Measurements from ENCODE around the gene PLEKHG3.
A peak's percentile ranks its signal among the peaks of the same experiment; 100 is the strongest.

The PLEKHG3 gene

DNA sequence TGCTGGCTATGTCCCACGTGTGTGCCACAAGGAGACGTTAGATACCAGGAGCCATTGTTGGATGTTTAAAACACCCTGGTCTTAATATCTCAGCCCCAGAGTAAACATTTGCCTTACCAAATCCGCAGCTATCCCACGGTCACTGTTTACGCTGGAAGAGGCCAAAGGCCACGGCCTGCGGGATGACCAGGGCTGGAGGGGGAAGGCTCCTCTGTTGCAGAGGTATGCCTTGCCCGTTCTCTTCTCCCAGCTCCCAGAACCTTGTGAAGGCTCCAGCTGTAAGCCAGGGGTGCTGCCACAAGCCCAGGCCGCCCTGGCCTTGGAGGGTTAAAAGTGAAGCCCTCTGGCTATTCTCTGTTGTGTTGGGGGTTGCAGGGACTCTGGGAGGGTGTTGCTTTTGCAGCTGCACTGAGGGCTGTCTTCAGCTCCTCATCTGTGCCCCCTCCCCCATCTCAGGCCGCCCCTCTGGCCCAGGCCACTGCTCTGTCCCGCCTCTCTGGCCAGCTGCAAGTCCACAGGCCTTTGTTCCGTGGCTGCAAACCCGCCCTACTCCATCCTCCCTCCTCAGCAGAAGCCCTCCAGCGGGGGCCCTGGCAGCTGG, 2.5 kb downstream of the PLEKHG3 start:
- Mint-ChIP-seq H3K4me3 (peak overlapping the region; percentile 88), H3K27me3 (ENCODE audit: low read depth, poor library complexity) (peaks cover 6% of the 10 kb centered on the region), H3K36me3 (ENCODE audit: low read depth) (peaks cover 28% of the 10 kb centered on the region), H3K4me1 (peaks cover 74% of the 10 kb centered on the region), H3K9me3 (peaks cover 4% of the 10 kb centered on the region), H3K27ac (peak overlapping the region; percentile 94)
- TF ChIP-seq, protein P1, sequence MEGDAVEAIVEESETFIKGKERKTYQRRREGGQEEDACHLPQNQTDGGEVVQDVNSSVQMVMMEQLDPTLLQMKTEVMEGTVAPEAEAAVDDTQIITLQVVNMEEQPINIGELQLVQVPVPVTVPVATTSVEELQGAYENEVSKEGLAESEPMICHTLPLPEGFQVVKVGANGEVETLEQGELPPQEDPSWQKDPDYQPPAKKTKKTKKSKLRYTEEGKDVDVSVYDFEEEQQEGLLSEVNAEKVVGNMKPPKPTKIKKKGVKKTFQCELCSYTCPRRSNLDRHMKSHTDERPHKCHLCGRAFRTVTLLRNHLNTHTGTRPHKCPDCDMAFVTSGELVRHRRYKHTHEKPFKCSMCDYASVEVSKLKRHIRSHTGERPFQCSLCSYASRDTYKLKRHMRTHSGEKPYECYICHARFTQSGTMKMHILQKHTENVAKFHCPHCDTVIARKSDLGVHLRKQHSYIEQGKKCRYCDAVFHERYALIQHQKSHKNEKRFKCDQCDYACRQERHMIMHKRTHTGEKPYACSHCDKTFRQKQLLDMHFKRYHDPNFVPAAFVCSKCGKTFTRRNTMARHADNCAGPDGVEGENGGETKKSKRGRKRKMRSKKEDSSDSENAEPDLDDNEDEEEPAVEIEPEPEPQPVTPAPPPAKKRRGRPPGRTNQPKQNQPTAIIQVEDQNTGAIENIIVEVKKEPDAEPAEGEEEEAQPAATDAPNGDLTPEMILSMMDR (IDR thresholded peaks at IDR 0.05) = no peak
- DNase-seq = peak; percentile 69

- Mint-ChIP-seq H3K9me3 (peaks cover 14% of the 10 kb centered on the region), H3K36me3 (ENCODE audit: low read depth) (peaks cover 37% of the 10 kb centered on the region), H3K4me3 (peak overlapping the region; percentile 88), H3K4me1 (peaks cover 65% of the 10 kb centered on the region), H3K27ac (peak overlapping the region; percentile 94), H3K27me3 (ENCODE audit: low read depth, poor library complexity) (peaks cover 6% of the 10 kb centered on the region)
- no peak for DNase-seq
- TF ChIP-seq, protein P1 (IDR thresholded peaks at IDR 0.05) = no peak
These were observed 3.4 kb downstream of the PLEKHG3 start for GRCh38 chr14:64707661-64708060.

- Mint-ChIP-seq H3K9me3 (peaks cover 21% of the 10 kb centered on the region), H3K4me1 (peaks cover 57% of the 10 kb centered on the region), H3K27me3 (ENCODE audit: low read depth, poor library complexity) (peaks cover under 1% of the 10 kb centered on the region), H3K27ac (peak overlapping the region; percentile 94), H3K36me3 (ENCODE audit: low read depth) (peaks cover 44% of the 10 kb centered on the region), H3K4me3 (peak overlapping the region; percentile 88)
- peak; percentile 67 for DNase-seq
- TF ChIP-seq, protein P1 (IDR thresholded peaks at IDR 0.05) = no peak
These were observed 4.2 kb downstream of the PLEKHG3 start for GRCh38 chr14:64708148-64709004.

DNA sequence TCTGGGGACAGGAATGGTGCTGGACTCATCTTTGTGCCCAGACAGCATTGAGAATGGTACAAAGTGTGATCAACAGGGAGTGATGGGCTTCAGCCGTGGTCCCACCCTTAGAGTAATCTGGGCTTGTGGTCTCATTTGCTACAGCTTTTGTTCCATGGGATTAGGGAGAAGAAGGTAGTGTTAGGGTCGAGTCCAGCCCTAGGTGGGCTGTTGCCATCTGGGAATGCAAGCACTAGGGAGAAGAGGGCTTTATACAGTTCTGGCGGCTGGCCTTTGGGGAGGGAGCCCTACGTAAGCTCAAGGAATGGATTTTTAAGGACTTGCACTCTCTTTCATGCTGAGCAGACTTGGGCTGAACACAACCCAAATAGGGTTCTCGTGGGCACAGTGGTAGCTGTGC, 4.9 kb downstream of the PLEKHG3 start:
- TF ChIP-seq, protein P1 (IDR thresholded peaks at IDR 0.05) = no peak
- H3K27me3 Mint-ChIP-seq (ENCODE audit: low read depth, poor library complexity) = no peaks in the 10 kb centered on the region
- peak overlapping the region; percentile 69 for H3K27ac Mint-ChIP-seq
- H3K36me3 Mint-ChIP-seq (ENCODE audit: low read depth) = peaks cover 52% of the 10 kb centered on the region
- DNase-seq = no peak
- H3K9me3 Mint-ChIP-seq = peaks cover 29% of the 10 kb centered on the region
- H3K4me3 Mint-ChIP-seq = peak overlapping the region; percentile 88
- H3K4me1 Mint-ChIP-seq = peaks cover 52% of the 10 kb centered on the region

GRCh38 chr14:64711039-64711438, 6.8 kb downstream of the PLEKHG3 start:
- Mint-ChIP-seq H3K27me3 (ENCODE audit: low read depth, poor library complexity) (no peaks in the 10 kb centered on the region), H3K9me3 (peaks cover 39% of the 10 kb centered on the region), H3K36me3 (ENCODE audit: low read depth) (peaks cover 66% of the 10 kb centered on the region), H3K4me3 (no peak overlapping the region), H3K4me1 (peaks cover 59% of the 10 kb centered on the region), H3K27ac (no peak overlapping the region)
- TF ChIP-seq, protein P1 (IDR thresholded peaks at IDR 0.05) = no peak
- no peak for DNase-seq
